GM23248 (cell line): Measurements from ENCODE around the gene RBFOX2. TPM values are rescaled to one million over a fixed set of nuclear protein-coding genes. Genes with fewer than 3 reads are reported as not detected.

Experiments used
- DNase-seq: peaks from one replicate; pipeline ENCODE4 v3.0.0-alpha.2; 2015
- H2AFZ ChIP-seq: fragments of 200-600 bp; sonication (generic); 2 replicates; pipeline ENCODE4 v1.6.1; 2016; ENCODE audit warnings: antibody characterized with exemption
- H3F3A ChIP-seq: fragments of 200-600 bp; sonication (generic); 2 replicates; pipeline ENCODE4 v1.6.1; 2016; ENCODE audit warnings: mild to moderate bottlenecking, antibody characterized with exemption, mixed run types; ENCODE audit not compliant: insufficient read depth
- H3K27ac ChIP-seq: fragments of 200-600 bp; sonication (generic); 2 replicates; pipeline ENCODE4 v1.5.1; 2016; ENCODE audit warnings: mild to moderate bottlenecking
- H3K27me3 ChIP-seq: fragments of 200-600 bp; sonication (generic); replicated peaks from 2 replicates; pipeline ENCODE4 v1.6.1; 2016; ENCODE audit warnings: mild to moderate bottlenecking; ENCODE audit not compliant: insufficient read depth
- H3K36me3 ChIP-seq: fragments of 200-600 bp; sonication (generic); 2 replicates; pipeline ENCODE4 v1.6.1; 2016; ENCODE audit warnings: low read depth, mild to moderate bottlenecking
- H3K4me1 ChIP-seq: fragments of 200-600 bp; sonication (generic); 2 replicates; pipeline ENCODE4 v1.6.1; 2016; ENCODE audit warnings: mild to moderate bottlenecking; ENCODE audit not compliant: insufficient read depth
- H3K4me2 ChIP-seq: fragments of 200-600 bp; sonication (generic); one replicate; pipeline ENCODE4 v1.6.1; 2016; ENCODE audit warnings: mild to moderate bottlenecking; ENCODE audit not compliant: unreplicated experiment
- H3K4me3 ChIP-seq: fragments of 200-600 bp; sonication (generic); 2 replicates; pipeline ENCODE4 v1.5.1; 2016; ENCODE audit warnings: mild to moderate bottlenecking
- H3K79me2 ChIP-seq: fragments of 200-600 bp; sonication (generic); 2 replicates; pipeline ENCODE4 v1.6.1; 2016; ENCODE audit warnings: mild to moderate bottlenecking; ENCODE audit not compliant: insufficient read depth
- H3K9ac ChIP-seq: fragments of 200-600 bp; sonication (generic); 2 replicates; pipeline ENCODE4 v1.6.1; 2016; ENCODE audit warnings: mild to moderate bottlenecking
- H3K9me2 ChIP-seq: fragments of 200-600 bp; sonication (generic); 2 replicates; pipeline ENCODE4 v1.6.1; 2016; ENCODE audit warnings: mixed run types, mild to moderate bottlenecking, moderate library complexity; ENCODE audit not compliant: insufficient read depth
- H3K9me3 ChIP-seq: fragments of 200-600 bp; sonication (generic); one replicate; pipeline ENCODE4 v1.6.1; 2017; ENCODE audit warnings: low read depth
- H4K20me1 ChIP-seq: fragments of 200-600 bp; sonication (generic); 2 replicates; pipeline ENCODE4 v1.6.0; 2016; ENCODE audit not compliant: insufficient read depth
- EZH2 ChIP-seq: fragments of 200-600 bp; sonication (generic); IDR thresholded peaks from 2 replicates; pipeline ENCODE4 v1.6.1; 2018; ENCODE audit warnings: antibody characterized with exemption, mild to moderate bottlenecking; ENCODE audit not compliant: insufficient read depth, poor library complexity, severe bottlenecking
- EZH2phosphoT487 ChIP-seq: fragments of 200-600 bp; sonication (generic); IDR thresholded peaks from 2 replicates; pipeline ENCODE4 v1.6.1; 2018; ENCODE audit warnings: antibody characterized with exemption, moderate library complexity, mild to moderate bottlenecking, low read depth; ENCODE audit not compliant: insufficient read depth
- WGBS, 2 experiments: methylation state at CpG; one replicate each; pipeline ENCODE4 v1.1.6; 2015 to 2017; ENCODE audit warnings: low lambda C conversion rate in 2 of 2, low coverage in 1 of 2; ENCODE audit errors: missing lambda C conversion rate in 2 of 2; 5-methylcytosine and 5-hydroxymethylcytosine counted together
- in situ Hi-C: fragments of 300-500 bp; cut with MboI; formaldehyde crosslinking; loops from 2 replicates; pipeline ENCODE4 v1.15.0; 2020
- polyA plus RNA-seq: library from polyadenylated mRNA; unstranded; fragments of >200 nt; fragmentation: Nextera tagmentation; extraction: Ambion mirVana; gene quantifications from 2 replicates; pipeline ENCODE4 v1.2.1, GENCODE V29; 2016
- total RNA-seq: library from RNA; depleted of rRNA; stranded (reverse); fragments of >200 nt; shearing (Covaris generic); gene quantifications from 2 replicates; pipeline ENCODE4 v1.2.3, GENCODE V29; 2014

The RBFOX2 gene
- total and polyA plus RNA-seq, 2 experiments from 2014 or later = 127 to 136 TPM

GRCh38 chr22:35940166-35940565 lies 88.5 kb downstream of the RBFOX2 start:
- in situ Hi-C loops = no loop called here
- no peaks in the 10 kb centered on the region for H3K9me2 ChIP-seq
- H3K27ac ChIP-seq = no peak overlapping the region
- no peaks in the 10 kb centered on the region for H3K9me3 ChIP-seq
- no peak overlapping the region for H3K9ac ChIP-seq
- TF ChIP-seq EZH2 = no peak
- TF ChIP-seq EZH2phosphoT487 = no peak
- H3K4me1 ChIP-seq = peaks cover 23% of the 10 kb centered on the region; the same call in 1 of the 2 replicates
- peaks cover 98% of the 10 kb centered on the region for H3K79me2 ChIP-seq
- no peak for DNase-seq
- H3K36me3 ChIP-seq = peaks cover 11% of the 10 kb centered on the region; the same call in 1 of the 2 replicates
- no peak overlapping the region for H3K4me3 ChIP-seq
- H3K27me3 ChIP-seq = no peaks in the 10 kb centered on the region
- 0 out of 2 replicates have a peak, but pooled peaks cover 6% of the 10 kb centered on the region for H4K20me1 ChIP-seq
- H3K4me2 ChIP-seq = no peak overlapping the region
- peaks cover 7% of the 10 kb centered on the region; the same call in 1 of the 2 replicates for H3F3A ChIP-seq
- WGBS, 2 experiments = 96 to 100% methylated on average over 1 of the region's 1 CpG
- no peak overlapping the region for H2AFZ ChIP-seq

GRCh38 chr22:35938226-35938625 lies 90.4 kb downstream of the RBFOX2 start:
- no peaks in the 10 kb centered on the region for H3K9me2 ChIP-seq
- no peaks in the 10 kb centered on the region for H3K27me3 ChIP-seq
- H3K36me3 ChIP-seq = peaks cover 11% of the 10 kb centered on the region; the same call in 1 of the 2 replicates
- no peak overlapping the region for H3K4me2 ChIP-seq
- peaks cover 12% of the 10 kb centered on the region; the same call in 1 of the 2 replicates for H3K4me1 ChIP-seq
- 59 to 70% methylated on average over 1 of the region's 1 CpG for WGBS, 2 experiments
- no peak overlapping the region for H2AFZ ChIP-seq
- TF ChIP-seq EZH2 (no peak), EZH2phosphoT487 (no peak)
- in situ Hi-C loops = loop anchor here (10.0 kb wide), 1 partner anchor 127 kb away; no protein-coding TSS in a partner anchor
- no peaks in the 10 kb centered on the region for H3K9me3 ChIP-seq
- 0 out of 2 replicates have a peak, but pooled peaks cover 6% of the 10 kb centered on the region for H4K20me1 ChIP-seq
- H3K27ac ChIP-seq = no peak overlapping the region
- no peak overlapping the region for H3K9ac ChIP-seq
- H3K79me2 ChIP-seq = peaks cover 96% of the 10 kb centered on the region
- peaks cover 7% of the 10 kb centered on the region; the same call in 1 of the 2 replicates for H3F3A ChIP-seq
- DNase-seq = peak; percentile 39
- H3K4me3 ChIP-seq = no peak overlapping the region

- peaks cover 7% of the 10 kb centered on the region; the same call in 1 of the 2 replicates for H3K4me1 ChIP-seq
- H3K4me3 ChIP-seq = no peak overlapping the region
- no peak overlapping the region for H3K27ac ChIP-seq
- in situ Hi-C loops = loop anchor here (10.0 kb wide), 1 partner anchor 134 kb away; no protein-coding TSS in a partner anchor
- H2AFZ ChIP-seq = no peak overlapping the region
- no peaks in the 10 kb centered on the region for H3K9me2 ChIP-seq
- H3F3A ChIP-seq = peaks cover 7% of the 10 kb centered on the region; the same call in 1 of the 2 replicates
- H3K79me2 ChIP-seq = peaks cover 96% of the 10 kb centered on the region
- no peak overlapping the region for H3K9ac ChIP-seq
- DNase-seq = peak; percentile 78
- TF ChIP-seq EZH2phosphoT487 = no peak
- TF ChIP-seq EZH2 = no peak
- no peaks in the 10 kb centered on the region for H3K36me3 ChIP-seq
- no peak overlapping the region for H3K4me2 ChIP-seq
- H3K9me3 ChIP-seq = no peaks in the 10 kb centered on the region
- no peaks in the 10 kb centered on the region for H4K20me1 ChIP-seq
- no peaks in the 10 kb centered on the region for H3K27me3 ChIP-seq
Observed at GRCh38 chr22:35930933-35931332, 97.7 kb downstream of the RBFOX2 start.

GRCh38 chr22:35928285-35928798 lies 100.3 kb downstream of the RBFOX2 start:
- in situ Hi-C loops = loop anchor here (5.0 kb wide), 1 partner anchor 194 kb away; no protein-coding TSS in a partner anchor
- H3K9me3 ChIP-seq = no peaks in the 10 kb centered on the region
- H3K9me2 ChIP-seq = no peaks in the 10 kb centered on the region
- H3K9ac ChIP-seq = no peak overlapping the region
- no peaks in the 10 kb centered on the region for H3K36me3 ChIP-seq
- H3K4me2 ChIP-seq = no peak overlapping the region
- TF ChIP-seq EZH2 (no peak), EZH2phosphoT487 (no peak)
- no peak for DNase-seq
- H3K4me1 ChIP-seq = peaks cover 7% of the 10 kb centered on the region; the same call in 1 of the 2 replicates
- H3K27me3 ChIP-seq = no peaks in the 10 kb centered on the region
- H3F3A ChIP-seq = peaks cover 7% of the 10 kb centered on the region; the same call in 1 of the 2 replicates
- H2AFZ ChIP-seq = no peak overlapping the region
- H3K79me2 ChIP-seq = peaks cover 97% of the 10 kb centered on the region
- no peaks in the 10 kb centered on the region for H4K20me1 ChIP-seq
- H3K27ac ChIP-seq = no peak overlapping the region
- H3K4me3 ChIP-seq = no peak overlapping the region
- WGBS, 2 experiments = 71 to 75% methylated on average over 3 of the region's 3 CpGs
